ENCODE measurements around the gene TCN2. TPM values are rescaled to one million over a fixed set of nuclear protein-coding genes. Genes with fewer than 3 reads are reported as not detected.

Gene TCN2
- total RNA-seq, 1 donor from 2014 or later = 14.5 TPM

GRCh38 chr22:30665786-30666185 lies 58.8 kb downstream of the TCN2 start:
- peaks cover 7% of the 10 kb centered on the region for H3K36me3 Mint-ChIP-seq
- H3K9me3 Mint-ChIP-seq = no peaks in the 10 kb centered on the region
- no peak for DNase-seq (ENCODE audit: extremely low spot score, unreplicated experiment)
- H3K27me3 Mint-ChIP-seq = peaks cover 11% of the 10 kb centered on the region
- H3K4me3 Mint-ChIP-seq = peak overlapping the region; percentile 64
- H3K4me1 Mint-ChIP-seq (ENCODE audit: unreplicated experiment) = peaks cover 8% of the 10 kb centered on the region
- TF ChIP-seq, protein P1, sequence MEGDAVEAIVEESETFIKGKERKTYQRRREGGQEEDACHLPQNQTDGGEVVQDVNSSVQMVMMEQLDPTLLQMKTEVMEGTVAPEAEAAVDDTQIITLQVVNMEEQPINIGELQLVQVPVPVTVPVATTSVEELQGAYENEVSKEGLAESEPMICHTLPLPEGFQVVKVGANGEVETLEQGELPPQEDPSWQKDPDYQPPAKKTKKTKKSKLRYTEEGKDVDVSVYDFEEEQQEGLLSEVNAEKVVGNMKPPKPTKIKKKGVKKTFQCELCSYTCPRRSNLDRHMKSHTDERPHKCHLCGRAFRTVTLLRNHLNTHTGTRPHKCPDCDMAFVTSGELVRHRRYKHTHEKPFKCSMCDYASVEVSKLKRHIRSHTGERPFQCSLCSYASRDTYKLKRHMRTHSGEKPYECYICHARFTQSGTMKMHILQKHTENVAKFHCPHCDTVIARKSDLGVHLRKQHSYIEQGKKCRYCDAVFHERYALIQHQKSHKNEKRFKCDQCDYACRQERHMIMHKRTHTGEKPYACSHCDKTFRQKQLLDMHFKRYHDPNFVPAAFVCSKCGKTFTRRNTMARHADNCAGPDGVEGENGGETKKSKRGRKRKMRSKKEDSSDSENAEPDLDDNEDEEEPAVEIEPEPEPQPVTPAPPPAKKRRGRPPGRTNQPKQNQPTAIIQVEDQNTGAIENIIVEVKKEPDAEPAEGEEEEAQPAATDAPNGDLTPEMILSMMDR (conservative IDR thresholded peaks at IDR 0.05) = no peak
- H3K27ac Mint-ChIP-seq = peak overlapping the region; percentile 58

DNA sequence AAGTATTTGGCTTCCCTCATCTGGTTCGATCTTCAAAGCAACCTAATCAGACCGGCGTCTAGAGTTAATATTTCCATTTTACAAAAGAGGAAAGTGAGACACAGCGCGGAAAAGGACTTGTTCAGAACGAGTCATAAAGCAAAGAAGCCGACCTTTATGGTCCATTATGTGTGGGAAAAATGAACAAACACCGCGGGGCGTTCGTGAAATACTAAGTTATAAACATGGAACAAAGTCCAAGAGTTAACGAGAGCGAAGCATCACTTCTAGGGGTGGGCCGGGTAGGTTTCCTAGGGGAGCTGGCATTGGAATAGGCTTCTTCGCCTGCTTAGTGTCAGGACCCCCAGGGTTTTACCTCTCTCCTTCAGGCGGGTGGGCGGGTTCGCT lies 60.1 kb downstream of the TCN2 start:
- Mint-ChIP-seq H3K27me3 (peaks cover 11% of the 10 kb centered on the region), H3K4me1 (ENCODE audit: unreplicated experiment) (peaks cover 8% of the 10 kb centered on the region), H3K36me3 (peaks cover 7% of the 10 kb centered on the region), H3K9me3 (no peaks in the 10 kb centered on the region), H3K27ac (peak overlapping the region; percentile 85), H3K4me3 (peak overlapping the region; percentile 96)
- DNase-seq (ENCODE audit: extremely low spot score, unreplicated experiment) = no peak
- TF ChIP-seq, protein P1 (conservative IDR thresholded peaks at IDR 0.05) = no peak

DNA sequence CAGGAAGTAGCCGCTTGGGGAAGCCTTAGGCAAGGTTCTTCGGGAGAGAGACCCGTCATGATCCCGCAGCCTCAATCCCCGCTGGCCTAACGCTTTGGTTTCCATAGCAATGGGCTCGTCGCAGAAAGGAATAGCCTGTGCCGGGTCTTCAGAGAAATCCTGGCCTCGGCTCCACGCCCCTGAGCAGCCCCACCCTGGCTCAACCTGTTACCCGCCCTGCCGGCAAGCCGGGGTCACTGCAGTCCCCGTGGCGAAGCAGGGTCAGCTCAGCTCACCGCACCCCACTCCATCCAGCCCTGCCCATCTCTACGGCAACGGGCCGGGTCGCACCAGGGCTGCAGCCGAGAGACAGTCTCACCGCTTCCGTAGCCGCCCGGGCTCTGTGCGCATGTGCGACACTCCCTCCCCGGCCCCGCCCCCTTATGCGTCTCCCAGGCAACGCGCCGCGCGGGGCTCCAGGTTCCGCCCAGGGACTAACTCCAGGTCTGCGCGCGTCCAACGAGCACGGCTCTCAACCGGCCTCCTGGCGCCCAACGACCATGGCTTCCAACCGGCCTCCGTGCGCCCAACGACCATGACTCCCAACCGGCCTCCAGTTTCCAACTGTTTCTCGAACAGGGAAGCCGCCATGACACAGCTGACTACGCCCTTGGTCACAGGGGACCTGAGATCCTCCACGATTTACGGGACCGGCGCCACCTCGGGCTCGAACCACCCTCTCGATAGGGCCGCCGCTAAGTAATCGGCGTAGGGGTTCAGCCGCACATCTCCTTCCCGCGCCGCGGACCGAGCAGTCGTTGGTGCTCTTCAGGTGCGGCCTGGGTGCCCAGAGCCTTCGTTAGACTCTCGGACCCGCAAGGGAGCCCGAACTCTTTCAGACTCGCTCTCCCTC lies 60.8 kb downstream of the TCN2 start, which contains the start of gene DUSP18:
DUSP18 (minus strand) TSS at position 382 of the 892 bp plus-strand sequence. CDS start 3,872 bp downstream, outside the sequence.
- H3K4me3 Mint-ChIP-seq = peak within 1 kb of the TSS; percentile 96
- H3K4me1 Mint-ChIP-seq (ENCODE audit: unreplicated experiment) = peaks cover 8% of the 10 kb centered on the region
- peaks cover 11% of the 10 kb centered on the region for H3K27me3 Mint-ChIP-seq
- H3K36me3 Mint-ChIP-seq = peaks cover 7% of the 10 kb centered on the region
- TF ChIP-seq, protein P1 (conservative IDR thresholded peaks at IDR 0.05) = peak; percentile 72
- H3K27ac Mint-ChIP-seq = peak within 1 kb of the TSS; percentile 85
- DNase-seq (ENCODE audit: extremely low spot score, unreplicated experiment) = peak; percentile 97
- no peaks in the 10 kb centered on the region for H3K9me3 Mint-ChIP-seq

GRCh38 chr22:30668386-30668710 lies 61.4 kb downstream of the TCN2 start:
- Mint-ChIP-seq H3K4me3 (peak overlapping the region; percentile 96), H3K4me1 (ENCODE audit: unreplicated experiment) (peaks cover 8% of the 10 kb centered on the region), H3K27me3 (peaks cover 11% of the 10 kb centered on the region), H3K9me3 (no peaks in the 10 kb centered on the region), H3K27ac (peak overlapping the region; percentile 85), H3K36me3 (peaks cover 5% of the 10 kb centered on the region)
- TF ChIP-seq, protein P1 (conservative IDR thresholded peaks at IDR 0.05) = no peak
- DNase-seq (ENCODE audit: extremely low spot score, unreplicated experiment) = no peak

DNA sequence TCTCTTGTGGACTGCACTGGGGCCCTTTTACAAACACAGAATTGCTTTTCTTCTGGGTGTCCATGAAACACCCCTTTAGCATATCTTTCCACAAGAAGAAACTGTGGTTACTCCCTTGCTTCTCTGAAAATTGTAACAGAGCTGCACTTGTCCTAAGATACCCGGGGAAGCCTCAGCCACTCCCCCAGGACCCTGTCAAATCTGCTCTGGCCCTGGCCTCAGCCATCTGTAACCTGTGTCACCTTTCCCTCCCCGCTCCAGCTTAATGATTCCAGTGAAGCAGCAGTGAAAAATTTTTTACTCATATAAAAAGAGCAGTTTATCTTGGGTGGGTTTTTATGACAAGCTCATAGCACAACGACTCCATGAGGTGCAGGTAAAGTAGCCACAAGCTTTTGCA lies 64.1 kb downstream of the TCN2 start:
- Mint-ChIP-seq H3K4me3 (no peak overlapping the region), H3K4me1 (ENCODE audit: unreplicated experiment) (peaks cover 8% of the 10 kb centered on the region), H3K36me3 (no peaks in the 10 kb centered on the region), H3K27me3 (peaks cover 11% of the 10 kb centered on the region), H3K27ac (no peak overlapping the region), H3K9me3 (no peaks in the 10 kb centered on the region)
- DNase-seq (ENCODE audit: extremely low spot score, unreplicated experiment) = no peak
- TF ChIP-seq, protein P1 (conservative IDR thresholded peaks at IDR 0.05) = no peak
